Lung microvascular endothelial cell (primary cell): Measurements from ENCODE around the gene CYB5R3. TPM values are rescaled to one million over a fixed set of nuclear protein-coding genes. Genes with fewer than 3 reads are reported as not detected.

Experiments
- DNase-seq, 2 donors: peaks; one replicate each; pipeline versions ENCODE4 v3.0.0 to v3.0.0-alpha.2; 2010; ENCODE audit warnings: low read depth in 2 of 2
- total RNA-seq: library from RNA; depleted of rRNA; stranded (reverse); fragments of >200 nt; gene quantifications from 2 replicates; pipeline ENCODE4 v1.2.1, GENCODE V29; 2014

Gene CYB5R3
- 99.0 and 129 TPM in 2 replicates for total RNA-seq

DNA sequence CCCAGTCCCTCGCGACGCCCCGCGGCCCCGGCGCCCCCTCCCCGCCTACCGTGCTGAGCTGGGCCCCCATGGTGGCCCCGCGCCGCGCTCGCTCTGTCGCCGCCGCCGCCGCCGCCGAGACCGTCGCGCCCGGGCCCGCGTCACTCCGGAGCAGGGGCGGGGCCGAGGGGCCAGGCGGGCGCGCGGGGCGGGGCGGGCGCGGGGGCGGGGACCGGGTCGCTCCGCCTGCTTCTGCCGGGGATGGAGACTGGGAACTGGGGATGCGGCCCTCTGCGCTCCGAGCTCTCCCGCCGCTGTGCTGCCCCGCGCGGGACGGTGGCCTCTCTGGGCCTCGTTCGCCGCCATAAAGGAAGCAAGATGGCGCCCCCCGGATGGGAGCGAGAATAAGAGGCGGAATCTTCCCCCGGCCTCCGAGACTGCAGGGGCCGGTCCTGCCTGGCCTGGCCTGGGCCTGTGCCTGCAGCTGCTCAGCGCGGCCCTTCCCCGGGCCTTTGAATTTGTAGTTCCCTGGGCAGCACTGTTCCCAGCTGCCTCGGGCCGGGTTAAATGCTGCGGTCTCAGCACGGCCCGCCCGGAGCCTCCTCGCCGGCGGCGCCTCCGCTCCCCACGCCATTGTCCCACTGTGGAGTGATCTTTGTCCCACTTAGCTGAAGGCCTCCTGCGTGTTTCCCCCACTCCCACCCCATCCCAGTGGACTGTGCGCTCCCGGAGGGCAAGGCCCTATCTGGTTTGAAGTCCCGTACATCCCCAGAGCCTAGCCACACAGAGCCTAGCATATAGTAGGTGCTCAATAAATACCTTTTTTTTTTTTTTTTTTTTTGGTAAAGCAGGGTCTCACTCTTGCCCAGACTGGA lies at the start of gene CYB5R3:
Gene CYB5R3 (minus strand): TSS at position 147 of the 854 bp plus-strand sequence. CDS start 77 bp downstream, at position 70.
- DNase-seq: peak; percentile 77 to 86

DNA sequence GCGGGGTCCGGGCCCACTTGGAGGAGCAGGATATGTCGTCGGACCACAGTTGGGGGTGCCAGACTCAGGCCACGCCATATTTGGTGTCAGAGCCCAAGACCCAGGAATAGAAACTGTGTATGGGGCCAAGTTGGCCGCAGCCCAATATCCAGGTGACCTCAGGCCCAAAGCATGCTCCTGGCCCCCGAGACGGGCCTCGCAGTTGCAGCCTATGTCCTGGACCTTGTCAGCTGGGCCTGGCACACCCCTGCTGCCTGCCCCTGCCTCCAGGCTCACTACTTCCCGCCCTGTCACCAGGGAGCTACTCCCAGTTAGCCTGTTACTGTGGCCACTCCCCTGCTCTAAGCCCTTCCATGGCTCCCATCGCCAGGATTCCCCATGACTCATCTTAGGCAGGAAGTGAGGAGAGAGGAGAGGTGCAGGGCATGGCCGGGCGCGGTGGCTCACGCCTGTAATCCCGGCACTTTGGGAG lies 48.4 kb upstream of the CYB5R3 start:
- peak; percentile 88 to 90 for DNase-seq

- no peak for DNase-seq
These were observed 47.3 kb upstream of the CYB5R3 start for GRCh38 chr22:42696331-42696967.

GRCh38 chr22:42695294-42695693 lies 46.1 kb upstream of the CYB5R3 start:
- DNase-seq: no peak

GRCh38 chr22:42693763-42694683 lies 44.8 kb upstream of the CYB5R3 start:
- no peak for DNase-seq

- no peak for DNase-seq
These were observed 44.0 kb upstream of the CYB5R3 start for GRCh38 chr22:42693055-42693762.

GRCh38 chr22:42692239-42693054 lies 43.3 kb upstream of the CYB5R3 start:
- DNase-seq: no peak

DNA sequence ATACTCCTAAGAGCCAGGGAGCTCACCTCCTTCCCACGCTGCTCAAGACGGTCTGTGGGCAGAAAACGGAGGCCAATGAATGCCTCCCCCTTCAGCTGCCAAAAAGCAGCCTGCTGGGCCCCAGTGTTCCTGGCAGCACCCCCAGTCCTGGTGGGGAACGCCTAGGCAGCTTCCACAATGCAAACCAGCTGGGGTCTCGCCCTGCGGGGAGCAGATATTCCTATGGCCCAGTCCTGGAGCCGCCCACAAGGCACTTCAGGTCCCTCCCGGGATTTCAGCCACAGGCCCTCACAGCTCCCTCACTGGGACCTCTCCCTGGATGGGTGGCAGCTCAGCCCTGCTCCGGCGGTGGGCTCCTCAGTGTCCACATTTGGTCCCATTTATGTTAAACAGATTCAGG lies 42.2 kb upstream of the CYB5R3 start:
- no peak for DNase-seq

- DNase-seq: peak; percentile 26 to 46
These were observed 39.3 kb upstream of the CYB5R3 start for GRCh38 chr22:42688241-42689211.

DNA sequence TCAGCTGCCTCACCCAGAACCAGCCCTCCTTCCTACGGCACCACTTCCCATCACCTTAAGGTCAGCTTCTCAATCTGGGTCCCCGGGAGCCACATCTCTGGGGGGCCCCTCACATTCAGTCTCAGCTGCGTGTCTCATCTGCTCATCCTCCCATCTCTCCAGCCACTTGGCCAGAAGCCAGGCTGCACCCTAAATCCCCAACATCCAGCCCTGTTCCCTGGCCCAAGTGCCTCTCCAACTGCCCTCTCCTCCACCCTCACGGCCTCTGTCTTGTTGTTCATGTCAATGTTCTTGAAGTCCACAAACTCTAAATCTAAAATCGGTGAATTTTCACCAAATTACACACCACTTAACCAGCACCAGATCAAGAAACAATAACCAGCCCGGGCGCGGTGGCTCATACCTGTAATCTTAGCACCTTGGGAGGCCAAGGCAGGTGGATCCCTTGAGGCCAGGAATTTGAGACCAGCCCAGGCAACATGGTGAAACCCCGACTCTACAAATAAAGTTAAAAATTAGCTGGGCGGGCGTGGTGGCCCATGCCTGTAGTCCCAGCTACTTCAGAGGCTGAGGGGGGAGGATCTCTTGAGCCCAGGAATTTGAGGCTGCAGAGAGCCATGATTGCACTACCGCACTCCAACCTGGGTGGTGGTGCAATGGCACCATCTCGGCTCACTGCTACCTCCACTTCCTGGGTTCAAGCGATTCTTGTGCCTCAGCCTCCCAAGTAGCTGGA lies 37.7 kb upstream of the CYB5R3 start:
- no peak for DNase-seq

DNA sequence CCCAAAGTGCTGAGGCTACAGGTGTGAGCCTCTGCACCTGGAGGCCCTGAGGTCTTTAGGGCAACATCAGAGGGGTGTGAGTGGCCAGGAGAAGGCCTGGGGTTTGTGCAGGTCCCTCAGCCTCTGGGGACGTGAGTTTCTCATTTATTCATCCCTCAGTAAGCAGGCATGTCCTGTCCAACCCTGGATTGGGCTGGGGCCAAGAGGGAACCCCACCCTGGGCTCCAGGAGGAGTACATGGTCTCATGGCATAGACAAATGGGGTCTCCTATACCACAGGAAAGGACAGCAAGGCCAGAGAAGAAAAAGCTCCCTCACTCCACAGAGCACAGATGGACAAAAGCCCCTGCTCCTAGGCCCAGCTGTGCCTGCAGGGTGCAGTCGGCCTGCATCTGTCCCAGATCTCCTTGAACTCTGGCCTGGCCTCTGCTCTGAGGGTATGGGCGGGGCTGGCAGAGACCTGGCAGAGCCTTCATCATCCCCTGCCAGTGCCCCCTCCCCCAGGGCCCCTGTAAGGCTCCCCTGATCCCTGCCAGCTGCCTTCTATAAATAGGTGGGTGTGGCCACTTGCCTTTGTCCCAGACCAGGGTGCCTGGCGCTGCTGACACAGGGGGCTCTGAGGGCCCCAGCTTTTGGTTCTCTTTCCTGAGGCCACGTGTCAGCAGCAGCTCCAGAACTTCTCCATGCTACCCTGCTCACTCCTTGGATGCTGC lies 36.9 kb upstream of the CYB5R3 start:
- DNase-seq: no peak

- no peak for DNase-seq
These were observed 35.4 kb upstream of the CYB5R3 start for GRCh38 chr22:42684462-42685195.

- no peak for DNase-seq
These were observed 34.5 kb upstream of the CYB5R3 start for GRCh38 chr22:42683578-42684283.

- DNase-seq: no peak
These were observed 33.1 kb upstream of the CYB5R3 start for GRCh38 chr22:42682113-42682851.

GRCh38 chr22:42680648-42681047 lies 31.5 kb upstream of the CYB5R3 start:
- DNase-seq: peak; percentile 86 to 96

DNA sequence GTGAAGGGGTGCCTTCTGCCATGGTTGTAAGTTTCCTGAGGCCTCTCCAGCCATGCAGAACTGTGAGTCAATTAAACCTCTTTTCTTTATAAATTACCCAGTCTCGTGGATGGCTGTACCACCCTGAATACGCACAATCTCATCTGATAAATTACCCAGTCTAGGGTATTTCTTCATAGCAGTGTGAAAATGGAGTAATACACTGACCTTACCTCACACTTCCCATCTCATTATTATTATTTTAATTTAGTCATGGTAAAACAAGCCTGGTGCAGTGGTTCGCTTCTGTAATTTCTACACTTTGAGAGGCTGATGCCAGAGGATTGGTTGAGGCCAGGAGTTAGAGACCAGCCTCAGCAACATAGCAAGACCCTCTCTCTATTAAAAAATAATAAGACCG lies 30.5 kb upstream of the CYB5R3 start:
- DNase-seq: no peak
